ENCODE results near the gene PSMD8.
"Not testable (repeated sequence)": the region's sequence is repeated elsewhere in the genome, so short reads cannot be mapped to it uniquely, and the experiment has no call there.

PSMD8 gene

GRCh38 chr19:38374332-38375097 lies at the start of gene PSMD8:
TSS of gene PSMD8 (plus strand) at chr19:38374571. CDS start at chr19:38374602, 31 bp downstream.
- peak; percentile 99 for DNase-seq

- DNase-seq = no peak
Observed at GRCh38 chr19:38326591-38326990, 47.8 kb upstream of the PSMD8 start.

GRCh38 chr19:38329651-38330050 lies 44.7 kb upstream of the PSMD8 start:
- DNase-seq = no peak

GRCh38 chr19:38331728-38332127 lies 42.6 kb upstream of the PSMD8 start:
- no peak for DNase-seq

GRCh38 chr19:38333245-38333644 lies 41.1 kb upstream of the PSMD8 start:
- DNase-seq = no peak

- DNase-seq = peak; percentile 92
Observed at GRCh38 chr19:38335949-38336637, 38.3 kb upstream of the PSMD8 start.

- peak; percentile 90 for DNase-seq
Observed at GRCh38 chr19:38336638-38337359, 37.6 kb upstream of the PSMD8 start.

- DNase-seq = no peak
Observed at GRCh38 chr19:38337360-38337653, 37.1 kb upstream of the PSMD8 start.

- not testable (repeated sequence) for DNase-seq
Observed at GRCh38 chr19:38339011-38339410, 35.4 kb upstream of the PSMD8 start.

GRCh38 chr19:38340927-38341326 lies 33.4 kb upstream of the PSMD8 start:
- DNase-seq = no peak

- no peak for DNase-seq
Observed at GRCh38 chr19:38346837-38347236, 27.5 kb upstream of the PSMD8 start.

- DNase-seq = no peak
Observed at GRCh38 chr19:38350883-38351282, 23.5 kb upstream of the PSMD8 start.

- no peak for DNase-seq
Observed at GRCh38 chr19:38351865-38352395, 22.4 kb upstream of the PSMD8 start.

- no peak for DNase-seq
Observed at GRCh38 chr19:38352611-38353010, 21.8 kb upstream of the PSMD8 start.

GRCh38 chr19:38355728-38356725 lies 18.3 kb upstream of the PSMD8 start:
- no peak for DNase-seq

GRCh38 chr19:38358071-38358470 lies 16.3 kb upstream of the PSMD8 start:
- no peak for DNase-seq

GRCh38 chr19:38359242-38360021 lies 14.9 kb upstream of the PSMD8 start:
- DNase-seq = no peak

- no peak for DNase-seq
Observed at GRCh38 chr19:38360351-38360750, 14.0 kb upstream of the PSMD8 start.

- DNase-seq = no peak
Observed at GRCh38 chr19:38360839-38361631, 13.3 kb upstream of the PSMD8 start.

- DNase-seq = peak; percentile 79
Observed at GRCh38 chr19:38361633-38362075, 12.7 kb upstream of the PSMD8 start.

Data from SHP77 treated with DMSO at 0.1 percent for 48 hours (cell line).